Smooth muscle cell (in vitro differentiated cells): ENCODE results near the gene IGFN1. TPM values are rescaled to one million over a fixed set of nuclear protein-coding genes. Genes with fewer than 3 reads are reported as not detected.

ENCODE experiments used
- DNase-seq: peaks from one replicate; lab custom pipeline; 2025; ENCODE audit not compliant: unreplicated experiment; lab: John Stamatoyannopoulos, UW
- H2AFZ ChIP-seq: fragments of 200-600 bp; sonication (generic); 2 replicates; pipeline ENCODE4 v1.6.0; 2016; ENCODE audit warnings: antibody characterized with exemption, low read depth, mild to moderate bottlenecking
- H3F3A ChIP-seq: fragments of 200-600 bp; sonication (generic); 2 replicates; pipeline ENCODE4 v1.6.0; 2017; ENCODE audit warnings: antibody characterized with exemption, low read depth
- H3K27ac ChIP-seq: fragments of 200-600 bp; sonication (generic); 2 replicates; pipeline ENCODE4 v1.5.1; 2016; ENCODE audit warnings: low read depth, mild to moderate bottlenecking
- H3K27me3 ChIP-seq: fragments of 200-600 bp; sonication (generic); 2 replicates; pipeline ENCODE4 v1.6.1; 2016; ENCODE audit warnings: low read depth, mild to moderate bottlenecking
- H3K36me3 ChIP-seq: fragments of 200-600 bp; sonication (generic); 2 replicates; pipeline ENCODE4 v1.5.1; 2016; ENCODE audit warnings: low read depth
- H3K4me1 ChIP-seq: fragments of 200-600 bp; sonication (generic); 2 replicates; pipeline ENCODE4 v1.5.1; 2016; ENCODE audit warnings: low read depth
- H3K4me2 ChIP-seq: fragments of 200-600 bp; sonication (generic); 2 replicates; pipeline ENCODE4 v1.6.0; 2016; ENCODE audit warnings: mild to moderate bottlenecking
- H3K4me3 ChIP-seq: fragments of 200-600 bp; sonication (generic); 2 replicates; pipeline ENCODE4 v1.5.1; 2016; ENCODE audit warnings: mild to moderate bottlenecking
- H3K79me2 ChIP-seq: fragments of 200-600 bp; sonication (generic); 2 replicates; pipeline ENCODE4 v1.6.0; 2016; ENCODE audit warnings: low read depth, mild to moderate bottlenecking
- H3K9ac ChIP-seq: fragments of 200-600 bp; sonication (generic); 2 replicates; pipeline ENCODE4 v1.6.0; 2016; ENCODE audit warnings: low read depth
- H3K9me3 ChIP-seq: fragments of 200-600 bp; sonication (generic); replicated peaks from 2 replicates; pipeline ENCODE4 v1.5.1; 2016; ENCODE audit warnings: low read depth
- H4K20me1 ChIP-seq: fragments of 200-600 bp; sonication (generic); 2 replicates; pipeline ENCODE4 v1.6.0; 2016; ENCODE audit warnings: low read depth
- CTCF ChIP-seq: fragments of 200-600 bp; sonication (generic); IDR thresholded peaks from 2 replicates; pipeline ENCODE4 v1.5.1; 2017; ENCODE audit warnings: borderline replicate concordance, mild to moderate bottlenecking, antibody characterized with exemption; ENCODE audit not compliant: insufficient read depth, poor library complexity, severe bottlenecking
- WGBS: methylation state at CpG from one replicate; pipeline ENCODE4 v1.1.7; 2016; ENCODE audit warnings: low lambda C conversion rate; 5-methylcytosine and 5-hydroxymethylcytosine counted together
- polyA plus RNA-seq: library from polyadenylated mRNA; unstranded; fragments of >200 nt; fragmentation: Nextera tagmentation; extraction: Ambion mirVana; gene quantifications from 2 replicates; pipeline ENCODE4 v1.2.1, GENCODE V29; 2016
- total RNA-seq: library from RNA; depleted of rRNA; stranded (reverse); fragments of >200 nt; gene quantifications from 2 replicates; pipeline ENCODE4 v1.2.3, GENCODE V29; 2014

The IGFN1 gene
- total and polyA plus RNA-seq, 2 experiments from 2014 or later: not detected

GRCh38 chr1:201253411-201253810, 62.8 kb downstream of the IGFN1 start:
- Histone ChIP-seq H3K4me2 (no peak overlapping the region), H2AFZ (no peak overlapping the region), H4K20me1 (no peaks in the 10 kb centered on the region), H3K9ac (no peak overlapping the region), H3F3A (no peaks in the 10 kb centered on the region), H3K4me3 (no peak overlapping the region), H3K27ac (no peak overlapping the region), H3K9me3 (no peaks in the 10 kb centered on the region), H3K27me3 (no peaks in the 10 kb centered on the region), H3K4me1 (no peaks in the 10 kb centered on the region), H3K36me3 (no peaks in the 10 kb centered on the region), H3K79me2 (no peaks in the 10 kb centered on the region)
- no peak for DNase-seq
- TF ChIP-seq CTCF: no peak
- WGBS: 87% methylated on average over 10 of the region's 10 CpGs

- Histone ChIP-seq H2AFZ (no peak overlapping the region), H3K9ac (no peak overlapping the region), H3K4me3 (no peak overlapping the region), H3K9me3 (no peaks in the 10 kb centered on the region), H4K20me1 (no peaks in the 10 kb centered on the region), H3K4me1 (no peaks in the 10 kb centered on the region), H3F3A (no peaks in the 10 kb centered on the region), H3K27me3 (no peaks in the 10 kb centered on the region), H3K4me2 (no peak overlapping the region), H3K27ac (no peak overlapping the region), H3K36me3 (no peaks in the 10 kb centered on the region), H3K79me2 (no peaks in the 10 kb centered on the region)
- no peak for TF ChIP-seq CTCF
- no peak for DNase-seq
- 83% methylated on average over 9 of the region's 9 CpGs for WGBS
These were observed 63.4 kb downstream of the IGFN1 start for GRCh38 chr1:201253906-201254624.

- Histone ChIP-seq H3K4me3 (no peak overlapping the region), H3K27me3 (no peaks in the 10 kb centered on the region), H3K36me3 (no peaks in the 10 kb centered on the region), H3K9ac (no peak overlapping the region), H3F3A (no peaks in the 10 kb centered on the region), H4K20me1 (no peaks in the 10 kb centered on the region), H3K4me2 (no peak overlapping the region), H3K79me2 (no peaks in the 10 kb centered on the region), H3K9me3 (no peaks in the 10 kb centered on the region), H3K4me1 (peaks cover 6% of the 10 kb centered on the region), H3K27ac (no peak overlapping the region), H2AFZ (no peak overlapping the region)
- peak; percentile 99 for TF ChIP-seq CTCF
- DNase-seq: peak; percentile 59
- 62% methylated on average over 20 of the region's 24 CpGs for WGBS
These were observed 64.2 kb downstream of the IGFN1 start for GRCh38 chr1:201254625-201255478.
